Panc1 (cell line): ENCODE data around the gene CD244.
"Not testable (repeated sequence)": the region's sequence is repeated elsewhere in the genome, so short reads cannot be mapped to it uniquely, and the experiment has no call there.

Experiments
- CTCF ChIP-seq: fragments of 450-650 bp; IDR thresholded peaks from 2 replicates; pipeline ENCODE4 v1.5.1; 2017; ENCODE audit warnings: mild to moderate bottlenecking
- POLR2AphosphoS5 ChIP-seq: IDR thresholded peaks from 2 replicates; pipeline ENCODE4 v1.6.1; 2012; ENCODE audit warnings: mild to moderate bottlenecking, low read depth, low read length, moderate library complexity

GRCh38 chr1:160900683-160901082 is 38.0 kb upstream of the CD244 start:
- not testable (repeated sequence) for TF ChIP-seq POLR2AphosphoS5, CTCF
